GM23338 (cell line): ENCODE results near the gene FBXO8.

Source experiments
- CREB1 ChIP-seq: fragments of 250-450 bp; sonication (Bioruptor Pico); IDR thresholded peaks from 2 replicates; pipeline ENCODE4 v1.5.0; 2020; ENCODE audit warnings: low read depth, mild to moderate bottlenecking, moderate library complexity
- EZH2 ChIP-seq: fragments of 200-600 bp; sonication (generic); IDR thresholded peaks from one replicate; pipeline ENCODE4 v1.8.0; 2017; ENCODE audit warnings: antibody characterized with exemption, mild to moderate bottlenecking, low read depth; ENCODE audit not compliant: unreplicated experiment
- EZH2phosphoT487 ChIP-seq: fragments of 200-600 bp; sonication (generic); IDR thresholded peaks from one replicate; pipeline ENCODE4 v1.8.1; 2018; ENCODE audit warnings: antibody characterized with exemption; ENCODE audit not compliant: unreplicated experiment
- NANOG ChIP-seq: IDR thresholded peaks from 2 replicates; pipeline ENCODE4 v1.6.1; 2016; ENCODE audit warnings: antibody characterized with exemption, borderline replicate concordance
- POLR2AphosphoS5 ChIP-seq: IDR thresholded peaks from 2 replicates; pipeline ENCODE4 v1.6.1; 2016; ENCODE audit warnings: antibody characterized with exemption, low read depth
- ZNF114 ChIP-seq: fragments of 250-450 bp; sonication (Bioruptor Pico); IDR thresholded peaks from 2 replicates; pipeline ENCODE4 v1.5.0; 2020; ENCODE audit warnings: mild to moderate bottlenecking, moderate library complexity
- TF ChIP-seq, protein P1 (sequence below), 2 experiments: fragments of 200-600 bp in 1 of 2; sonication (generic) in 1 of 2; conservative IDR thresholded peaks; 2 replicates each; pipeline versions ENCODE4 v1.5.1 to v1.6.1; 2016 to 2017; ENCODE audit warnings: antibody characterized with exemption in 2 of 2, low read depth in 2 of 2, mild to moderate bottlenecking in 2 of 2, moderate library complexity in 1 of 2
- TF ChIP-seq, protein P2 (sequence below): IDR thresholded peaks from one replicate; pipeline ENCODE4 v1.6.1; 2018; ENCODE audit warnings: antibody characterized with exemption; ENCODE audit not compliant: unreplicated experiment

DNA sequence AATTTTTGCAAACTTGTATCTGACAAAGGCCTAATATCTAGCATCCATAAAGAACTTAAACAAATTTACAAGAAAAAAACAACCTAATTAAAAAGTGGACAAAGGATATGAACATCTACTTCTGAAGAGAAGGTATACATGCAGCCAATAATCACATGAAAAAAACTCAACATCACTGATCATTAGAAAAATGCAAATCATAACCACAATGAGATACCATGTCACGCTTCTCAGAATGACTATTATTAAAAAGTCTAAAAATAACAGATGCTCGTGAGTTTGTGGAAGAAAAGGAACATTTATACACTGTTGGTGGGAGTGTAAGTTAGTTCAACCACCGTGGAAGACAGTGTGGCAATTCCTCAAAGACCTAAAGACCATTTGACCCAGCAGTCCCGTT, 24.2 kb upstream of the FBXO8 start:
- TF ChIP-seq, protein P1, sequence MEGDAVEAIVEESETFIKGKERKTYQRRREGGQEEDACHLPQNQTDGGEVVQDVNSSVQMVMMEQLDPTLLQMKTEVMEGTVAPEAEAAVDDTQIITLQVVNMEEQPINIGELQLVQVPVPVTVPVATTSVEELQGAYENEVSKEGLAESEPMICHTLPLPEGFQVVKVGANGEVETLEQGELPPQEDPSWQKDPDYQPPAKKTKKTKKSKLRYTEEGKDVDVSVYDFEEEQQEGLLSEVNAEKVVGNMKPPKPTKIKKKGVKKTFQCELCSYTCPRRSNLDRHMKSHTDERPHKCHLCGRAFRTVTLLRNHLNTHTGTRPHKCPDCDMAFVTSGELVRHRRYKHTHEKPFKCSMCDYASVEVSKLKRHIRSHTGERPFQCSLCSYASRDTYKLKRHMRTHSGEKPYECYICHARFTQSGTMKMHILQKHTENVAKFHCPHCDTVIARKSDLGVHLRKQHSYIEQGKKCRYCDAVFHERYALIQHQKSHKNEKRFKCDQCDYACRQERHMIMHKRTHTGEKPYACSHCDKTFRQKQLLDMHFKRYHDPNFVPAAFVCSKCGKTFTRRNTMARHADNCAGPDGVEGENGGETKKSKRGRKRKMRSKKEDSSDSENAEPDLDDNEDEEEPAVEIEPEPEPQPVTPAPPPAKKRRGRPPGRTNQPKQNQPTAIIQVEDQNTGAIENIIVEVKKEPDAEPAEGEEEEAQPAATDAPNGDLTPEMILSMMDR (conservative IDR thresholded peaks at IDR 0.05; ENCODE audit: low read depth in 2 of 2), result no peak
- TF ChIP-seq POLR2AphosphoS5 (no peak), EZH2 (no peak), ZNF114 (CRISPR knock-in tag) (no peak), EZH2phosphoT487 (no peak), NANOG (no peak), CREB1 (no peak)
- TF ChIP-seq, protein P2, sequence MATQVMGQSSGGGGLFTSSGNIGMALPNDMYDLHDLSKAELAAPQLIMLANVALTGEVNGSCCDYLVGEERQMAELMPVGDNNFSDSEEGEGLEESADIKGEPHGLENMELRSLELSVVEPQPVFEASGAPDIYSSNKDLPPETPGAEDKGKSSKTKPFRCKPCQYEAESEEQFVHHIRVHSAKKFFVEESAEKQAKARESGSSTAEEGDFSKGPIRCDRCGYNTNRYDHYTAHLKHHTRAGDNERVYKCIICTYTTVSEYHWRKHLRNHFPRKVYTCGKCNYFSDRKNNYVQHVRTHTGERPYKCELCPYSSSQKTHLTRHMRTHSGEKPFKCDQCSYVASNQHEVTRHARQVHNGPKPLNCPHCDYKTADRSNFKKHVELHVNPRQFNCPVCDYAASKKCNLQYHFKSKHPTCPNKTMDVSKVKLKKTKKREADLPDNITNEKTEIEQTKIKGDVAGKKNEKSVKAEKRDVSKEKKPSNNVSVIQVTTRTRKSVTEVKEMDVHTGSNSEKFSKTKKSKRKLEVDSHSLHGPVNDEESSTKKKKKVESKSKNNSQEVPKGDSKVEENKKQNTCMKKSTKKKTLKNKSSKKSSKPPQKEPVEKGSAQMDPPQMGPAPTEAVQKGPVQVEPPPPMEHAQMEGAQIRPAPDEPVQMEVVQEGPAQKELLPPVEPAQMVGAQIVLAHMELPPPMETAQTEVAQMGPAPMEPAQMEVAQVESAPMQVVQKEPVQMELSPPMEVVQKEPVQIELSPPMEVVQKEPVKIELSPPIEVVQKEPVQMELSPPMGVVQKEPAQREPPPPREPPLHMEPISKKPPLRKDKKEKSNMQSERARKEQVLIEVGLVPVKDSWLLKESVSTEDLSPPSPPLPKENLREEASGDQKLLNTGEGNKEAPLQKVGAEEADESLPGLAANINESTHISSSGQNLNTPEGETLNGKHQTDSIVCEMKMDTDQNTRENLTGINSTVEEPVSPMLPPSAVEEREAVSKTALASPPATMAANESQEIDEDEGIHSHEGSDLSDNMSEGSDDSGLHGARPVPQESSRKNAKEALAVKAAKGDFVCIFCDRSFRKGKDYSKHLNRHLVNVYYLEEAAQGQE, result no peak
